Caco-2 (cell line): Measurements from ENCODE around the gene HDAC2. TPM values are rescaled to one million over a fixed set of nuclear protein-coding genes. Genes with fewer than 3 reads are reported as not detected.

Experiments
- BruUV-seq: library from RNA; stranded (reverse); fragments of 400-500 nt; replicated peaks from 2 replicates; lab custom pipeline; 2021; lab: Mats Ljungman, UMichigan
- CTCF ChIA-PET: fragments of 300-600 bp; sonication (Branson Sonifier 250); formaldehyde crosslinking; loops from one replicate; lab custom pipeline; 2022; ENCODE audit warnings: antibody characterized with exemption; lab: Charles Lee
- POLR2A ChIA-PET: fragments of 300-600 bp; sonication (Branson Sonifier 250); formaldehyde crosslinking; loops from one replicate; lab custom pipeline; 2022; ENCODE audit warnings: antibody characterized with exemption; lab: Charles Lee
- DNase-seq, 2 experiments: peaks; one replicate each; pipeline versions ENCODE4 v3.0.0 to v3.0.0-alpha.2; 2020 to 2022
- H3K27me3 ChIP-seq: replicated peaks from 2 replicates; pipeline ENCODE4 v1.6.0; 2011; ENCODE audit warnings: low read length; ENCODE audit not compliant: control insufficient read depth, insufficient read depth
- H3K36me3 ChIP-seq: 2 replicates; pipeline ENCODE4 v1.5.1; 2011; ENCODE audit warnings: low read length; ENCODE audit not compliant: control insufficient read depth, insufficient read depth
- H3K4me1 ChIP-seq: fragments of 250-450 bp; sonication (Bioruptor Pico); 2 replicates; pipeline ENCODE4 v1.5.1; 2020; ENCODE audit warnings: mild to moderate bottlenecking
- H3K4me3 ChIP-seq: 2 replicates; pipeline ENCODE4 v1.5.1; 2011; ENCODE audit warnings: low read depth, mild to moderate bottlenecking, control low read depth, low read length
- H3K9me3 ChIP-seq: fragments of 250-450 bp; sonication (Bioruptor Pico); 2 replicates; pipeline ENCODE4 v1.5.1; 2020; ENCODE audit warnings: mild to moderate bottlenecking, moderate library complexity
- H3K27ac Mint-ChIP-seq: one replicate; pipeline ENCODE4 v1.8.0; 2022; ENCODE audit warnings: mixed read lengths; ENCODE audit not compliant: unreplicated experiment
- H3K27me3 Mint-ChIP-seq: one replicate; pipeline ENCODE4 v1.8.0; 2022; ENCODE audit warnings: mixed read lengths; ENCODE audit not compliant: insufficient read depth, unreplicated experiment
- H3K36me3 Mint-ChIP-seq: one replicate; pipeline ENCODE4 v1.8.0; 2022; ENCODE audit warnings: mild to moderate bottlenecking, mixed read lengths; ENCODE audit not compliant: insufficient read depth, unreplicated experiment
- H3K4me1 Mint-ChIP-seq: one replicate; pipeline ENCODE4 v1.8.0; 2022; ENCODE audit warnings: low read depth, mixed read lengths; ENCODE audit not compliant: unreplicated experiment
- H3K4me3 Mint-ChIP-seq: one replicate; pipeline ENCODE4 v1.8.0; 2022; ENCODE audit warnings: mild to moderate bottlenecking, moderate library complexity, mixed read lengths; ENCODE audit not compliant: unreplicated experiment
- H3K9me3 Mint-ChIP-seq: one replicate; pipeline ENCODE4 v1.8.0; 2022; ENCODE audit warnings: mixed read lengths; ENCODE audit not compliant: unreplicated experiment
- CTCF ChIP-seq, 2 experiments: fragments of 200-600 bp in 1 of 2; IDR thresholded peaks; 1 replicate in 1 of 2; 2 replicates in 1 of 2; pipeline versions ENCODE4 v1.5.1 to v1.8.0; 2011 to 2022; ENCODE audit warnings: antibody characterized with exemption in 1 of 2, control low read depth in 1 of 2, inconsistent platforms in 1 of 2, low read depth in 1 of 2, low read length in 1 of 2, mild to moderate bottlenecking in 1 of 2, moderate library complexity in 1 of 2; ENCODE audit not compliant: insufficient read depth in 1 of 2, severe bottlenecking in 1 of 2, unreplicated experiment in 1 of 2
- intact Hi-C: fragments of 100-400 bp; cut with micrococcal nuclease; formaldehyde crosslinking; loops from one replicate; pipeline ENCODE4 v1.10.0; 2022; ENCODE audit not compliant: unreplicated experiment
- total RNA-seq: library from RNA; stranded (reverse); gene quantifications from 2 replicates; pipeline ENCODE4 v1.2.3, GENCODE V29; 2022

HDAC2 gene
- total RNA-seq, 1 experiment from 2014 or later, result 201 TPM

DNA sequence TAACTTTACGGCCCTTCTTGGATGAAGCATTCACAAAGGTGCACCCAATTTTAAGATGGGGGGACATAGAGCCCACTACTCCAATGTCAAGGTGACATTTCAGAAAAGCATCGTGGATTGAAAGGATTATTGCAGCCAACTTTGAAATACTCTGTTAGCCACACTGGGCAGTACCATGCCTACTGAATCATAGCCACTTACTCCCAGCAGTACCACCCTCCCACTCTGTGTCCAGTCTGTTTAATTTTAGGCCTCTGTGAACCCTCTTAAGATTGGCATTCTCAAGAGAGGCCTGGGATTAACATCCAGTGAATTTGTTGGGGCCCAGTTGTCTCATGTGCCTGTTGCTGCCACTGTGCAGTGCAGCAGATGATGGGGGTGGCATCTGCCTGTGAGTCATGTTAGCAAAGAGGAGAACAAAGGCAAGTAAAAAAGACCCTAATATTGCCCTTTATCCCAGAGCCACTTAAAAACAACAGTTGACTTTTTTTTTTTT lies 11.2 kb upstream of the HDAC2 start:
- no peaks in the 10 kb centered on the region for H3K4me1 ChIP-seq
- ChIA-PET CTCF (interaction anchor here (2.4 kb wide), 1 partner anchor 127 kb away, joined by 29 read pairs; no protein-coding TSS in a partner anchor), POLR2A (no interaction called here)
- no peaks in the 10 kb centered on the region for H3K9me3 ChIP-seq
- no peak for TF ChIP-seq CTCF (IDR thresholded peaks at IDR 0.05; ENCODE audit: insufficient read depth in 1 of 2, low read depth in 1 of 2, low read length in 1 of 2, severe bottlenecking in 1 of 2, unreplicated experiment in 1 of 2)
- no peaks in the 10 kb centered on the region for H3K27me3 ChIP-seq
- H3K36me3 Mint-ChIP-seq, result peaks cover 5% of the 10 kb centered on the region
- no peaks in the 10 kb centered on the region for H3K9me3 Mint-ChIP-seq
- intact Hi-C loops, result no loop called here
- BruUV-seq, result no TSS peak
- H3K4me3 Mint-ChIP-seq, result no peak overlapping the region
- H3K27ac Mint-ChIP-seq, result no peak overlapping the region
- no peak for DNase-seq
- H3K4me1 Mint-ChIP-seq, result no peaks in the 10 kb centered on the region
- no peaks in the 10 kb centered on the region for H3K27me3 Mint-ChIP-seq
- H3K4me3 ChIP-seq, result no peak overlapping the region
- H3K36me3 ChIP-seq, result no peaks in the 10 kb centered on the region

DNA sequence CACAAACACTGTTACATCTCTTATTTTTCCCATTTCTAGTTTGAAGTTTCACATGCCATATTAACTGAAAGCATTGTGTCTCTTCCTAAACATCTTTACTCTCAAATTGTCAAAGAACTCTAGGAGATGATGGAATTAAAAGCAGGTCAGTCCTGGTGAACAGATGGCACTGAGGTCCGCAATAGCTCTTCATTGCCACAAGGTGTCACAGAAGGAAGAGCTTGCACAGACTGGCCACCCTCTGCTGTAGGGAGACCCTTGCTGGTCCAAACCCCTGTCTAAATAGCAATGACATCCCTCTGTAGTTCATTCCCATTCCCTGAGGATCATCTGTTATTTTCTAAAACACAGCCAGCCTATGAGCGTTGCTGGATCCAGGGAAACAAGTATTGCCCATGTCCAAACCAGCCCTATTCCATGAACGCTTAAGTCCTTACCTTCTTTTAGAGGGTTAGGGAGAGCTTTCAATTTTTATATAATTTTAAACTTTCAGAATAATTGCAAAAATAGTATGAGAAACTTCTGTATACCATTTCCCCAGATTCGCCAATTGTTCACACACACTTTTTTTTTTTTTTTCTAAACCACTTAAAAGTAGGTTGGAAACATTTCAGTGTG lies 10.1 kb upstream of the HDAC2 start:
- ChIA-PET POLR2A (interaction anchor here (0.6 kb wide), 1 partner anchor 127 kb away, joined by 3 read pairs; no protein-coding TSS in a partner anchor), CTCF (interaction anchor here (0.6 to 2.4 kb wide), 6 partner anchors 10 to 323 kb away, joined by 5 to 29 read pairs (median 10); partner anchors contain the start of gene HDAC2)
- Mint-ChIP-seq H3K27me3 (no peaks in the 10 kb centered on the region), H3K4me3 (no peak overlapping the region), H3K36me3 (peaks cover 5% of the 10 kb centered on the region), H3K27ac (no peak overlapping the region), H3K9me3 (no peaks in the 10 kb centered on the region), H3K4me1 (no peaks in the 10 kb centered on the region)
- no peaks in the 10 kb centered on the region for H3K9me3 ChIP-seq
- no peaks in the 10 kb centered on the region for H3K36me3 ChIP-seq
- no TSS peak for BruUV-seq
- peak; percentile 50 to 66 for DNase-seq
- no peaks in the 10 kb centered on the region for H3K4me1 ChIP-seq
- peak; percentile 76 to 78 for TF ChIP-seq CTCF (IDR thresholded peaks at IDR 0.05; ENCODE audit: insufficient read depth in 1 of 2, low read depth in 1 of 2, low read length in 1 of 2, severe bottlenecking in 1 of 2, unreplicated experiment in 1 of 2)
- H3K27me3 ChIP-seq, result no peaks in the 10 kb centered on the region
- no peak overlapping the region for H3K4me3 ChIP-seq
- intact Hi-C loops, result loop anchor here (1.0 kb wide), 1 partner anchor 127 kb away; no protein-coding TSS in a partner anchor

DNA sequence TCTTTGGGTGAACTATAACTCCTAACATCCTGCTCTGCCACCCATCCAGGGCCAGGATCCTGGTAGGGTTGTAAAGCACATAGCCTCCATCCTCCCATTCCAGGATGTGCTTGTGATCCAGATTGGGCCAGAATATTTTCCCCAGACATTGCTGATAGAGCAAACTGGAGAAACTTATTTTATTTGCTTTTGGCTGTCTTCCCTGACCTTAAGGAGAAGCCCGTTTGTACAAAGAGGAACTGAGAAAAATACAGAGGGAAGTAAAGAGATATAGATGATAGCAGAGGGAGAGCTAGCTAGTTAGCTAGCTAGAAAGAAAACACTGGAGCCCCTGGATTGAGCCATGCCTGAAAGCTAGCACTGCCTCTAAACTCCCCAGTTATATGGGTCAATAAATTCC lies 9.0 kb upstream of the HDAC2 start:
- H3K9me3 ChIP-seq, result no peaks in the 10 kb centered on the region
- no TSS peak for BruUV-seq
- no peaks in the 10 kb centered on the region for H3K36me3 ChIP-seq
- intact Hi-C loops, result no loop called here
- no peak overlapping the region for H3K4me3 ChIP-seq
- DNase-seq, result no peak
- CTCF ChIA-PET, result interaction anchor here (0.7 to 2.4 kb wide), 4 partner anchors 15 to 358 kb away, joined by 4 to 29 read pairs (median 11); no protein-coding TSS in a partner anchor
- POLR2A ChIA-PET, result interaction anchor here (0.7 kb wide), 1 partner anchor 13 kb away, joined by 3 read pairs; no protein-coding TSS in a partner anchor
- H3K27ac Mint-ChIP-seq, result no peak overlapping the region
- no peaks in the 10 kb centered on the region for H3K4me1 ChIP-seq
- no peaks in the 10 kb centered on the region for H3K27me3 Mint-ChIP-seq
- H3K9me3 Mint-ChIP-seq, result no peaks in the 10 kb centered on the region
- no peaks in the 10 kb centered on the region for H3K27me3 ChIP-seq
- TF ChIP-seq CTCF (IDR thresholded peaks at IDR 0.05; ENCODE audit: insufficient read depth in 1 of 2, low read depth in 1 of 2, low read length in 1 of 2, severe bottlenecking in 1 of 2, unreplicated experiment in 1 of 2), result no peak
- H3K4me1 Mint-ChIP-seq, result no peaks in the 10 kb centered on the region
- H3K4me3 Mint-ChIP-seq, result no peak overlapping the region
- H3K36me3 Mint-ChIP-seq, result peaks cover 4% of the 10 kb centered on the region
